Epithelial cell of prostate (primary cell): ENCODE measurements around the gene FSTL4.
"Not testable (repeated sequence)": the region's sequence is repeated elsewhere in the genome, so short reads cannot be mapped to it uniquely, and the experiment has no call there.

Experiments used
- DNase-seq: peaks from one replicate; pipeline ENCODE4 v3.0.0-alpha.2; 2011; ENCODE audit warnings: low read depth, low spot score
- H3K27ac ChIP-seq: fragments of 450-650 bp; 2 replicates; pipeline ENCODE4 v1.5.1; 2017; ENCODE audit warnings: mild to moderate bottlenecking

The FSTL4 gene

GRCh38 chr5:133464013-133464412 lies 148.3 kb downstream of the FSTL4 start:
- no peak overlapping the region for H3K27ac ChIP-seq
- DNase-seq: no peak

- no peak for DNase-seq
- H3K27ac ChIP-seq: no peak overlapping the region
Observed at GRCh38 chr5:133461796-133462516, 150.4 kb downstream of the FSTL4 start.

- no peak for DNase-seq
- no peak overlapping the region for H3K27ac ChIP-seq
Observed at GRCh38 chr5:133460172-133460758, 152.1 kb downstream of the FSTL4 start.

- H3K27ac ChIP-seq: no peak overlapping the region
- no peak for DNase-seq
Observed at GRCh38 chr5:133459474-133460160, 152.7 kb downstream of the FSTL4 start.

GRCh38 chr5:133458435-133458834 lies 153.9 kb downstream of the FSTL4 start:
- no peak for DNase-seq
- H3K27ac ChIP-seq: no peak overlapping the region

GRCh38 chr5:133457439-133458355 lies 154.6 kb downstream of the FSTL4 start:
- no peak for DNase-seq
- H3K27ac ChIP-seq: no peak overlapping the region

GRCh38 chr5:133456933-133457402 lies 155.4 kb downstream of the FSTL4 start:
- no peak for DNase-seq
- H3K27ac ChIP-seq: no peak overlapping the region

GRCh38 chr5:133455676-133456075 lies 156.7 kb downstream of the FSTL4 start:
- no peak for DNase-seq
- no peak overlapping the region for H3K27ac ChIP-seq

- no peak for DNase-seq
- no peak overlapping the region for H3K27ac ChIP-seq
Observed at GRCh38 chr5:133454442-133454841, 157.9 kb downstream of the FSTL4 start.

GRCh38 chr5:133453831-133454230 lies 158.5 kb downstream of the FSTL4 start:
- no peak for DNase-seq
- H3K27ac ChIP-seq: no peak overlapping the region

GRCh38 chr5:133453084-133453780 lies 159.1 kb downstream of the FSTL4 start:
- no peak for DNase-seq

GRCh38 chr5:133451926-133452325 lies 160.4 kb downstream of the FSTL4 start:
- DNase-seq: no peak
- H3K27ac ChIP-seq: no peak overlapping the region

More at GRCh38 chr5:133453084-133453780, 159.1 kb downstream of the FSTL4 start:
- H3K27ac ChIP-seq: no peak overlapping the region

GRCh38 chr5:133450286-133450685 lies 162.1 kb downstream of the FSTL4 start:
- DNase-seq: no peak
- H3K27ac ChIP-seq: no peak overlapping the region

GRCh38 chr5:133449181-133449580 lies 163.2 kb downstream of the FSTL4 start:
- no peak for DNase-seq
- H3K27ac ChIP-seq: no peak overlapping the region

GRCh38 chr5:133446440-133446839 lies 165.9 kb downstream of the FSTL4 start:
- DNase-seq: no peak
- H3K27ac ChIP-seq: no peak overlapping the region

- H3K27ac ChIP-seq: no peak overlapping the region
- no peak for DNase-seq
Observed at GRCh38 chr5:133445744-133446143, 166.6 kb downstream of the FSTL4 start.

- not testable (repeated sequence) for H3K27ac ChIP-seq
Observed at GRCh38 chr5:133445204-133445603, 167.1 kb downstream of the FSTL4 start.

GRCh38 chr5:133444711-133445110 lies 167.6 kb downstream of the FSTL4 start:
- H3K27ac ChIP-seq: no peak overlapping the region
- no peak for DNase-seq

More at GRCh38 chr5:133445204-133445603, 167.1 kb downstream of the FSTL4 start:
- not testable (repeated sequence) for DNase-seq

- no peak for DNase-seq
- no peak overlapping the region for H3K27ac ChIP-seq
Observed at GRCh38 chr5:133441166-133441815, 171.1 kb downstream of the FSTL4 start.
